Measurements from ENCODE around the gene ITGA3. TPM values are rescaled to one million over a fixed set of nuclear protein-coding genes. Genes with fewer than 3 reads are reported as not detected.

The ITGA3 gene
- total RNA-seq, 2 donors from 2014 or later: 13.7 to 13.9 TPM

- ATAC-seq: no peak
- H3K27ac Mint-ChIP-seq: peak overlapping the region; percentile 30 to 43
- peaks cover 27 to 40% of the 10 kb centered on the region in 2 donors for H3K4me1 Mint-ChIP-seq (ENCODE audit: low read depth in 2 of 2)
Measured at GRCh38 chr17:50128441-50129352, 72.8 kb downstream of the ITGA3 start.

GRCh38 chr17:50129353-50129727 is 73.4 kb downstream of the ITGA3 start:
- DNase-seq (ENCODE audit: low spot score) (no peak), ATAC-seq (peak in 1 of 2 donors; percentile 4)
- H3K27me3 Mint-ChIP-seq: peaks cover 9 to 11% of the 10 kb centered on the region in 2 donors

More at GRCh38 chr17:50128441-50129352, 72.8 kb downstream of the ITGA3 start:
- Mint-ChIP-seq H3K9me3 (no peaks in the 10 kb centered on the region), H3K4me3 (peak overlapping the region; percentile 86), H3K27me3 (peaks cover 9 to 11% of the 10 kb centered on the region in 2 donors), H3K36me3 (no peaks in the 10 kb centered on the region)
- DNase-seq (ENCODE audit: low spot score): no peak

GRCh38 chr17:50129728-50130558 is 74.0 kb downstream of the ITGA3 start, which contains the start of gene SAMD14:
Gene SAMD14, minus strand, starts transcription at chr17:50130160. Its CDS starts 5,201 bp downstream, at chr17:50124959.
- Mint-ChIP-seq H3K27ac (peak within 1 kb of the TSS; percentile 43 to 76), H3K4me1 (ENCODE audit: low read depth in 2 of 2) (peaks cover 27 to 40% of the 10 kb centered on the region in 2 donors), H3K36me3 (no peaks in the 10 kb centered on the region), H3K9me3 (no peaks in the 10 kb centered on the region), H3K4me3 (peak within 1 kb of the TSS; percentile 86), H3K27me3 (peaks cover 9 to 11% of the 10 kb centered on the region in 2 donors)
- ATAC-seq: peak; percentile 70 to 81
- peak; percentile 71 for DNase-seq (ENCODE audit: low spot score)

More at GRCh38 chr17:50129353-50129727, 73.4 kb downstream of the ITGA3 start:
- H3K4me3 Mint-ChIP-seq: peak overlapping the region; percentile 75
- peaks cover 27 to 40% of the 10 kb centered on the region in 2 donors for H3K4me1 Mint-ChIP-seq (ENCODE audit: low read depth in 2 of 2)
- H3K36me3 Mint-ChIP-seq: no peaks in the 10 kb centered on the region
- peak overlapping the region in 1 of 2 donors; percentile 27 for H3K27ac Mint-ChIP-seq
- no peaks in the 10 kb centered on the region for H3K9me3 Mint-ChIP-seq

- DNase-seq (ENCODE audit: low spot score) (no peak), ATAC-seq (no peak)
- Mint-ChIP-seq H3K27ac (peak overlapping the region in 1 of 2 donors; percentile 76), H3K27me3 (peaks cover 9 to 11% of the 10 kb centered on the region in 2 donors), H3K36me3 (no peaks in the 10 kb centered on the region), H3K4me3 (peak overlapping the region; percentile 50), H3K4me1 (ENCODE audit: low read depth in 2 of 2) (peaks cover 27 to 37% of the 10 kb centered on the region in 2 donors), H3K9me3 (no peaks in the 10 kb centered on the region)
Measured at GRCh38 chr17:50130559-50131305, 74.8 kb downstream of the ITGA3 start.

GRCh38 chr17:50132104-50132794 is 76.3 kb downstream of the ITGA3 start:
- no peak overlapping the region for H3K4me3 Mint-ChIP-seq
- peak overlapping the region; percentile 20 to 76 for H3K27ac Mint-ChIP-seq

GRCh38 chr17:50133028-50133768 is 77.3 kb downstream of the ITGA3 start:
- Mint-ChIP-seq H3K4me1 (ENCODE audit: low read depth in 2 of 2) (peaks cover 35 to 47% of the 10 kb centered on the region in 2 donors), H3K9me3 (no peaks in the 10 kb centered on the region), H3K27ac (no peak overlapping the region), H3K4me3 (no peak overlapping the region), H3K36me3 (peaks cover 5% of the 10 kb centered on the region), H3K27me3 (peaks cover 5 to 8% of the 10 kb centered on the region in 2 donors)
- DNase-seq (ENCODE audit: low spot score): no peak
- ATAC-seq: no peak

More at GRCh38 chr17:50132104-50132794, 76.3 kb downstream of the ITGA3 start:
- Mint-ChIP-seq H3K4me1 (ENCODE audit: low read depth in 2 of 2) (peaks cover 32 to 45% of the 10 kb centered on the region in 2 donors), H3K36me3 (no peaks in the 10 kb centered on the region), H3K27me3 (peaks cover 9 to 11% of the 10 kb centered on the region in 2 donors), H3K9me3 (no peaks in the 10 kb centered on the region)
- no peak for DNase-seq (ENCODE audit: low spot score)
- ATAC-seq: no peak

- no peak for DNase-seq (ENCODE audit: low spot score)
- Mint-ChIP-seq H3K4me3 (no peak overlapping the region), H3K9me3 (no peaks in the 10 kb centered on the region), H3K27ac (no peak overlapping the region), H3K27me3 (peaks cover 1 to 3% of the 10 kb centered on the region in 2 donors), H3K36me3 (peaks cover 8% of the 10 kb centered on the region), H3K4me1 (ENCODE audit: low read depth in 2 of 2) (peaks cover 31 to 47% of the 10 kb centered on the region in 2 donors)
- no peak for ATAC-seq
Measured at GRCh38 chr17:50133769-50134099, 77.8 kb downstream of the ITGA3 start.

GRCh38 chr17:50134206-50135110 is 78.5 kb downstream of the ITGA3 start:
- Mint-ChIP-seq H3K36me3 (peaks cover 8% of the 10 kb centered on the region), H3K9me3 (no peaks in the 10 kb centered on the region), H3K4me3 (no peak overlapping the region), H3K27ac (no peak overlapping the region), H3K4me1 (ENCODE audit: low read depth in 2 of 2) (peaks cover 30 to 45% of the 10 kb centered on the region in 2 donors), H3K27me3 (no peaks in the 10 kb centered on the region)
- no peak for ATAC-seq
- DNase-seq (ENCODE audit: low spot score): no peak

- peaks cover 13% of the 10 kb centered on the region for H3K36me3 Mint-ChIP-seq
- peaks cover 41 to 54% of the 10 kb centered on the region in 2 donors for H3K4me1 Mint-ChIP-seq (ENCODE audit: low read depth in 2 of 2)
- H3K27ac Mint-ChIP-seq: no peak overlapping the region
- H3K4me3 Mint-ChIP-seq: no peak overlapping the region
- no peaks in the 10 kb centered on the region for H3K27me3 Mint-ChIP-seq
- DNase-seq (ENCODE audit: low spot score) (no peak), ATAC-seq (no peak)
- H3K9me3 Mint-ChIP-seq: no peaks in the 10 kb centered on the region
Measured at GRCh38 chr17:50135316-50136095, 79.6 kb downstream of the ITGA3 start.

- Mint-ChIP-seq H3K27me3 (no peaks in the 10 kb centered on the region), H3K27ac (no peak overlapping the region), H3K36me3 (peaks cover 13% of the 10 kb centered on the region), H3K4me3 (no peak overlapping the region), H3K9me3 (no peaks in the 10 kb centered on the region), H3K4me1 (ENCODE audit: low read depth in 2 of 2) (peaks cover 42 to 54% of the 10 kb centered on the region in 2 donors)
- ATAC-seq: no peak
- no peak for DNase-seq (ENCODE audit: low spot score)
Measured at GRCh38 chr17:50136096-50136687, 80.3 kb downstream of the ITGA3 start.
